GM20000 (cell line): Measurements from ENCODE around the gene AKAP3.

Experiments used
- DNase-seq: peaks from one replicate; pipeline ENCODE4 v3.0.0; 2012; ENCODE audit warnings: low spot score
- TF ChIP-seq, protein P1 (sequence below): IDR thresholded peaks from 2 replicates; pipeline ENCODE4 v1.5.1; 2012; ENCODE audit warnings: mild to moderate bottlenecking, control low read depth; ENCODE audit errors: extremely low read depth, missing control alignments

Gene AKAP3

DNA sequence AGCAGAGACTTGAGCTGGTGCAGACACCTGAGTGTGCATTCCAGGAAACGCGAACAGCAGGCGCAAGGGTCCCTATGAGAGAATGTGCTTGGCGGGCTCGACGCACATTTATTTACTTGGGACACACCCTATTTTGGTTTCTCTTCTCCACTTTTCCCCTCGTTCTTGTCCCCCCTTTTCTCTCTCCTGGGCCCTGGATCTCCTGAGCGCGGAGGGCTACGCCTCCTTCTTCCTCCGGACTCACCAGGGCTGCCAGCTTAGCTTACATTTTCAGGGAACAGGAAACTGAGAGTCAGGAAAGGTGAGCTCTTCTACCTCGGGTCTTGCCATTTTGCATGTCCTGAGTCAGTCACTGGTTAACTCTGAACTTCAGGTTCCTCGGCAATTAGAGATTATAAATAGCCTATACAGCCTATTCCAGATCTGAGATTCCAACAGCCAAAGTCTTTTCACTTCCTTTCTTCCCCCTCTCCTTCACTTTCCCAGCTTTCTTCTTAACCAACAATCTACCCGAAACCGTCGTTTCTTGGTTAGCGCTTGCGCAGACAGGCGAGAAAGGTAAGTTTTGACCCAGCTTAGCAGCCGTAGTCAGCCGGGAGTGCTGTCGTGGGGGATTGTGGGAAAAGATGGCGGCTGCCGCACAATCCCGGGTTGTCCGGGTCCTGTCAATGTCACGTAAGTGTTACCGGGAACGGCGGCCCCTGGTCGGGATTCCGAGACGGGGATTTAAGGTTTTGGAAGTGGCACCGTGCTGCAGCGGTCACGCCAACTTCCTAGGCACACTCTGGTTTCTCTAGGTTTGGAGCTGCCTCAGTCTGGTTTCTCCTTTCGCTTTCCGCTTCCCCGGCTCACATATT is at the start of gene AKAP3, which contains the start of gene NDUFA9:
AKAP3 (minus strand) TSS at position 551 of the 857 bp plus-strand sequence. CDS start 10,855 bp downstream, outside the sequence.
NDUFA9 (plus strand) TSS at position 614 of the 857 bp plus-strand sequence; CDS start at position 627, 13 bp downstream.
- peak; percentile 76 for DNase-seq
- TF ChIP-seq, protein P1, sequence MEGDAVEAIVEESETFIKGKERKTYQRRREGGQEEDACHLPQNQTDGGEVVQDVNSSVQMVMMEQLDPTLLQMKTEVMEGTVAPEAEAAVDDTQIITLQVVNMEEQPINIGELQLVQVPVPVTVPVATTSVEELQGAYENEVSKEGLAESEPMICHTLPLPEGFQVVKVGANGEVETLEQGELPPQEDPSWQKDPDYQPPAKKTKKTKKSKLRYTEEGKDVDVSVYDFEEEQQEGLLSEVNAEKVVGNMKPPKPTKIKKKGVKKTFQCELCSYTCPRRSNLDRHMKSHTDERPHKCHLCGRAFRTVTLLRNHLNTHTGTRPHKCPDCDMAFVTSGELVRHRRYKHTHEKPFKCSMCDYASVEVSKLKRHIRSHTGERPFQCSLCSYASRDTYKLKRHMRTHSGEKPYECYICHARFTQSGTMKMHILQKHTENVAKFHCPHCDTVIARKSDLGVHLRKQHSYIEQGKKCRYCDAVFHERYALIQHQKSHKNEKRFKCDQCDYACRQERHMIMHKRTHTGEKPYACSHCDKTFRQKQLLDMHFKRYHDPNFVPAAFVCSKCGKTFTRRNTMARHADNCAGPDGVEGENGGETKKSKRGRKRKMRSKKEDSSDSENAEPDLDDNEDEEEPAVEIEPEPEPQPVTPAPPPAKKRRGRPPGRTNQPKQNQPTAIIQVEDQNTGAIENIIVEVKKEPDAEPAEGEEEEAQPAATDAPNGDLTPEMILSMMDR = no peak

DNA sequence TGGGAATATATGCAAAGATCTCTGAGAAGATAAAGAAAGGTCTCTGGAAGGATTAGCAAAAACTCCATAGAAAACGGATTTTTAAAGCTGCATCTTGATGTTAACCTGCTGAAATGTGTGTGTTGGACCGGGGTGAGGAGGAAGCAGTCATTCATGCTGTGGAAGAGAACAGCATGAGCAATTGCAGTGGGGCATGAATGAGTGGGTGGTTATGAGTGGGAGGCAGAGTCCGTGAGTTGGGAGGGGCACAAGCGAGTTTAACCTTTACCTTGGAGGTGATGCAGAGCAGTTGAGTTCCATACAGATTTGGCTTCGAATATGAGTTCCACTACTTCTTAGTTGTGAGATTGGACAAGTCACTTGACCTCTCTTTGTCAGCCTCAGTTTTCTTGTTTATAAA is 41.9 kb upstream of the AKAP3 start:
- DNase-seq = no peak

DNA sequence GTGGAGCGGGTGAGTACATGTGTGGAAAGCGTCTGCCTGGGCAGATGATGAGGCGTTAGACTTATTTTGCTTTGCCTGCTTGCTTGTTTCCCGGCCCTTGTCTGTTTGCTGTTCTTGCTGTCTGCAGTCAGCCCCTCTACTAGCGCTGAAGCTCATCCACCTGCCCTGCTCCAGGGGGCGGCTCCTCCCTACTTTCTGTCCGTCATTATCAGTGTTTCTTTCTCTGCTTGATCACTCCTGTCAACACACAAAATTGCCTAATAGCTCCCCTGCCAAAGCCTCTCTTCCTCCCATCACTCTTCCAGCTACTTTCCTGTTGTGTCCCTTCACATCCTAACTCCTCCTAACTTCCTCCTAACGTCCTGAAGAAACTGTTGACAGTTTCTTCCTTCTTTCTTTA is 36.5 kb upstream of the AKAP3 start:
- no peak for DNase-seq
- TF ChIP-seq, protein P1 = no peak

More for the DNA sequence above, 41.9 kb upstream of the AKAP3 start:
- TF ChIP-seq, protein P1 = no peak

DNA sequence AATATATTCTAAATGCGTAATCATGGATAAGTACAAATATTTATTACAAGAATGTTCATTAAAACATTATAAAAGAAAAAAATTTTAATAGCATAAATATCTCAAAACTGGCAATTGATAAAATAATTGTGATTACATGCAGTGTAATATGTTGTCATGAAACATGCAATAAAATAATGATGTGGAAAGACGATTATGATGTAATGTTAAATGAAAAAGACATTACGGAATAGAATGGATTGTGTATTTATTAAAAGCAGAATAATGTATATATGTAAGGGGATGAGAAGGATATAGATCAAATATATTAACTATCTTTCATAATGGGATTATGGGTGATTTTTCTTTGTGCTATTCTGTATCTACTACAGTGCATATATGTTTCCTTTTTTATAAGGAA is 32.9 kb upstream of the AKAP3 start:
- TF ChIP-seq, protein P1 = no peak
- DNase-seq = no peak

DNA sequence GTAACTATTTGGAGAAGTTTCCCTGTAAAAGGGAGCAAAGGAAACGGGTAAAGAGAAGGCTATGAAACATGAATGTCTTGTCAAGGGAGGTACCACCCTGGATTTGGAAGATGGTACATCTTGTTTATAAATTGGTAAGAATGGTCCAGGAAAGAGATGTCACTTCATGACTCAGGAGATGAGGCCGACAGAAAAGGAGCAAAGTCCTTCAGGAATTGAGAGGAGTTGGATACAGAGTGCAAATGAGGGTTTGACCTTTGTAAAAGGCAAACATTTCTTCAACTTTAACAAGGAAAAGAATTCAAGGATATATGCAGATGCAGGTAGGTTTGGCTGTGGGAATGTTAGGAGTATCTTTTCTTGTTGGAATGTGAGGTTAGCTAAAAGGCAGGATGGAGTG is 30.9 kb upstream of the AKAP3 start:
- TF ChIP-seq, protein P1 = no peak
- DNase-seq = no peak

DNA sequence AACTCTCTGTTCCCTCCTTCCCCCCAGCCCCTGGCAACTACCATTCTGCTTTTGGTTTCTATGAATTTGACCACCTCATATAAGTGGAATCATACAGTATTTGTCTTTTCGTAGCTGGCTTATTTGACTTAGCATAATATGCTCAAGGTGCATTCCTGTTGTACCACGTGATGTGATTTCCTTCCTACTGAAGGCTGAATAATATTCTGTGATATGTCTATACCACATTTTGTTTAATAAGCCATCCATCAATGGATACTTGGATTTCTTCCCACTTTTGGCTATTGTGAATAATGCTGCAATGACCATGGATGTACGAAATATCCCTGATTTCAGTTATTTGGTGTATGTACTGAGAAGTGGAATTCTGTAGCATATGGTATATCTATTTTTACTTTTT is 16.4 kb upstream of the AKAP3 start:
- TF ChIP-seq, protein P1 = no peak
- DNase-seq = no peak

DNA sequence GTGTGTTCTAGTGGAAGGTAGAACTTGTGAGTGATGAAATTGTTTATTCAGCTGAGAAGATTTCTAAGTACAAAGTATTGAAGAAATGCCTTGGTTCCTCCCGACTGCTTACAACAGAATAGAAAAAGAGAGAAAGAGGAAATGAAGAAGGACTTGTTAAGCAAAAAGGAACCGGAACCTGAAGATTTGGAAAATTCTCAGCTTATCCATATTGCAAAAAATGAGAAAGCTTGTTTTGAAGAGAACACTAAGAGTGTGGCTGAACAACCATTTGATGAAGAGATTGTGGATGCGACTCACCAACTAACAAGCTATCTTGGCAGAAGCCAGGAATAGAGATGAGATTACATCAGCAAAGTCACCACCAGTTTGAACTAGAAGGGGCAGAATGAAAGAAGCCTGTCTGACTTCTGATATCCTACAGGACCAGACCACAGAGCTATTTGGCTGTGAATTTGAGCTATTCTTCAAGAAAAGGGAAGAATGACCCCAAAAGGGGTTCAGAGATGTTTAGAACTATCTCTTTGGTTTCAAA is 15.2 kb upstream of the AKAP3 start:
- no peak for DNase-seq
- TF ChIP-seq, protein P1 = no peak
